ENCODE data around the gene GPR137.

The GPR137 gene

GRCh38 chr11:64276653-64277431, 8.8 kb upstream of the GPR137 start:
- H3K4me1 Mint-ChIP-seq: peaks cover 4% of the 10 kb centered on the region
- H3K36me3 Mint-ChIP-seq (ENCODE audit: low read depth): peaks cover 18% of the 10 kb centered on the region
- no peaks in the 10 kb centered on the region for H3K27me3 Mint-ChIP-seq (ENCODE audit: low read depth)
- H3K4me3 Mint-ChIP-seq: no peak overlapping the region
- TF ChIP-seq, protein P1, sequence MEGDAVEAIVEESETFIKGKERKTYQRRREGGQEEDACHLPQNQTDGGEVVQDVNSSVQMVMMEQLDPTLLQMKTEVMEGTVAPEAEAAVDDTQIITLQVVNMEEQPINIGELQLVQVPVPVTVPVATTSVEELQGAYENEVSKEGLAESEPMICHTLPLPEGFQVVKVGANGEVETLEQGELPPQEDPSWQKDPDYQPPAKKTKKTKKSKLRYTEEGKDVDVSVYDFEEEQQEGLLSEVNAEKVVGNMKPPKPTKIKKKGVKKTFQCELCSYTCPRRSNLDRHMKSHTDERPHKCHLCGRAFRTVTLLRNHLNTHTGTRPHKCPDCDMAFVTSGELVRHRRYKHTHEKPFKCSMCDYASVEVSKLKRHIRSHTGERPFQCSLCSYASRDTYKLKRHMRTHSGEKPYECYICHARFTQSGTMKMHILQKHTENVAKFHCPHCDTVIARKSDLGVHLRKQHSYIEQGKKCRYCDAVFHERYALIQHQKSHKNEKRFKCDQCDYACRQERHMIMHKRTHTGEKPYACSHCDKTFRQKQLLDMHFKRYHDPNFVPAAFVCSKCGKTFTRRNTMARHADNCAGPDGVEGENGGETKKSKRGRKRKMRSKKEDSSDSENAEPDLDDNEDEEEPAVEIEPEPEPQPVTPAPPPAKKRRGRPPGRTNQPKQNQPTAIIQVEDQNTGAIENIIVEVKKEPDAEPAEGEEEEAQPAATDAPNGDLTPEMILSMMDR (IDR thresholded peaks at IDR 0.05; ENCODE audit: unreplicated experiment in 3 of 3): no peak
- H3K27ac Mint-ChIP-seq: no peak overlapping the region
- no peaks in the 10 kb centered on the region for H3K9me3 Mint-ChIP-seq

DNA sequence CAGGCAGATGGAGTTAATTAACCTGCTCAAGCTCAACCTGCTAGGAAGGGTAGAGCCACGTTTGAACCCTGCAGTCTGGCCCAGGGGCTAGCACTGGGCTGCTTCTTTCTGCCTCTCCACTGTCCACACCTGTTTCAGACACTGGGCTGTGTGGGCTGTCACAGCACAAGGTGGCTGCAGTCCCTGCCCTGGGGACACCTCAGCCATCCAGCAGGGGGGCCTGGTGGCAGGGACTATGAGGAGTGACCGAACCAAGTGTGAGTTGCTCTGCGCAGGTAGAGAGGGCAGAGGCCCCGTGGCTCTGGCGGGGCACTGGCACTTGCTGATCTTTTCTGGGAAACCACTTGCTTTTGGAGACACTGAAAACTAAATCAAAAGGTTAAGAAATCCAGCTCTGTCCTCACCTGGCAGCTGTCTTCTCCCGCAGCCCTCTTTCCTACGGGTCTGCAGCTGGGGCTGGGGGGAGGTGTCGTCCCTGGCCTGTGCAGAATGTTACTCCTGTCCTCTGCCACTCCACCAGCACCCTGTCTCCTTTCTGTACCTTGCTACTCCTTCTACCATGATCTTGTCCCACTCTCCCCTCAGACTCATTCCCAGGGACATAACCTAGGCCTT, 7.0 kb upstream of the GPR137 start:
- H3K9me3 Mint-ChIP-seq: no peaks in the 10 kb centered on the region
- TF ChIP-seq, protein P1 (IDR thresholded peaks at IDR 0.05; ENCODE audit: unreplicated experiment in 3 of 3): no peak
- H3K4me3 Mint-ChIP-seq: no peak overlapping the region
- peak overlapping the region in 1 of 3 experiments; percentile 16 for H3K27ac Mint-ChIP-seq
- no peaks in the 10 kb centered on the region for H3K27me3 Mint-ChIP-seq (ENCODE audit: low read depth)
- peaks cover 24% of the 10 kb centered on the region for H3K36me3 Mint-ChIP-seq (ENCODE audit: low read depth)
- H3K4me1 Mint-ChIP-seq: peaks cover 4% of the 10 kb centered on the region

- no peaks in the 10 kb centered on the region for H3K9me3 Mint-ChIP-seq
- TF ChIP-seq, protein P1 (IDR thresholded peaks at IDR 0.05; ENCODE audit: unreplicated experiment in 3 of 3): no peak
- H3K4me3 Mint-ChIP-seq: peak overlapping the region; percentile 49 to 75 (median 56)
- peaks cover 24% of the 10 kb centered on the region for H3K36me3 Mint-ChIP-seq (ENCODE audit: low read depth)
- no peak overlapping the region for H3K27ac Mint-ChIP-seq
- H3K4me1 Mint-ChIP-seq: peaks cover 12% of the 10 kb centered on the region
- no peaks in the 10 kb centered on the region for H3K27me3 Mint-ChIP-seq (ENCODE audit: low read depth)
Observed at GRCh38 chr11:64281957-64282770, 3.5 kb upstream of the GPR137 start.

DNA sequence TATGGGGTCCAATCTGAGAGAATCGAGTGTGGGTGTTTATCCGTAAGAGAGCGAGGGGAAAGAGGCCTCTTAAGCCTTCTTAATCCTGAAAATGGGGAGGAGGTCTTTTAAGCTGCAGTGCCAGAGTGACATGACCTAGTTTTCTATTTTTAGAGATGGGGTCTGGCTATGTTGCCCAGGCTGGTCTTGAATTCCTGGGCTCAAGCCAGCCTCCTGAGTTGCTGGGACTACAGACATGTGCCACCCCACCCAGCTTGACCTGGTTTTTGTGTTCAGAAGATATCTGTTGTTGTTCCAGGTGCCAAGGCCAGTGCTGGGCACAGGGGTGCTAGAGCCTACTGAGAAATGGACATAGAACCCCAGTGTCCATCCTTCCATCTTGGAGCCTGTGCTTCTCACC, 2.6 kb upstream of the GPR137 start:
- Mint-ChIP-seq H3K4me3 (peak overlapping the region; percentile 85 to 90 (median 88)), H3K36me3 (ENCODE audit: low read depth) (peaks cover 24% of the 10 kb centered on the region), H3K4me1 (peaks cover 12% of the 10 kb centered on the region), H3K27ac (no peak overlapping the region), H3K27me3 (ENCODE audit: low read depth) (peaks cover 3% of the 10 kb centered on the region), H3K9me3 (no peaks in the 10 kb centered on the region)
- TF ChIP-seq, protein P1 (IDR thresholded peaks at IDR 0.05; ENCODE audit: unreplicated experiment in 3 of 3): no peak

DNA sequence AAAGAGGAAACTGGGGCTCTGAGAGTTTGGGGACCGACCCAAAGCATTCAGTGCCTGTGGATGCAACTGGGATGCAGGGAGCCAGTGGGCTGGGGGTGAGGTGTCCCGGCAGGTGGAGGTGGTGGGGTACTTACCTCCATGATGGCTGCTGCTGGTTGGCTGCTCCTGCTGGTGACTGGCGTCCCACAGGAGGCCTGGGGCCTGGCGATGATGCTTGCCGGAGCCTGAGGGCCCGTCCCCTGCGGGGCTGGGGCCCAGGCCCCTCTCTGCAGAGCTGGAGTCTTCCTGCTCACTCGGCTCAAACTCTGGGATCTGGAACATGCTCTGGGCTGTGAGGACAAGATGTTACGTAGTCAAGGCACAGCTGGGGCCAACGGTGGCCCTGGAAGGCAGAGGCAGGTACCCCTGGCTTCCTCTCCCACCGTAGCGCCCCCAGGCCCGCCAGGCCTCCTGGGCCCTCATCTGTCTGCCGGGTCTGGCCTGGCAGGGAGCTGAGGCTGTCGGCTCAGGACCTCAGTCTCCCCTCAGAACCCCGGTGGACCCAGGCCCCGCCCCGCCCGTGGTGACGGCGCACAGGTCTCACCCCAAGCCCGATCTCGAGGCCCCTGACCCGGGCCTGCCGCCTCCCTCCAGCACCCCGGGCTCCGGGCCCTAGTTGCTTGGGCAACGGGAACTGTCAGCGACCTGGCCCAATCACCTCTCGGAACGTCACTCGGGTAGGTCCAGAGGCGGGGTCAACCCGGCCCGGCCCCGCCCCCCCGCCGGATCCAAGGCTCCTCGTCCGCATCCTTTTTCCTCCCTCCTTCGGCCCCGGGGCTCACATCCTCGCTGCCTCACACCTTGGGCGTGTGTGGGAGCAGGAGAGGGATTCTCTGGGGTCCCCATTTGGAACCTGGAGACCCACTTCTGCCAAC, 1.3 kb upstream of the GPR137 start, which contains the start of gene BAD:
TSS of gene BAD (minus strand) at position 618 of the 914 bp plus-strand sequence. CDS start at position 321, 297 bp downstream.
- peaks cover 8% of the 10 kb centered on the region for H3K4me1 Mint-ChIP-seq
- peak within 1 kb of the TSS; percentile 90 to 93 (median 93) for H3K4me3 Mint-ChIP-seq
- H3K27ac Mint-ChIP-seq: peak within 1 kb of the TSS; percentile 35 to 88 (median 86)
- H3K36me3 Mint-ChIP-seq (ENCODE audit: low read depth): peaks cover 22% of the 10 kb centered on the region
- no peaks in the 10 kb centered on the region for H3K9me3 Mint-ChIP-seq
- TF ChIP-seq, protein P1 (IDR thresholded peaks at IDR 0.05; ENCODE audit: unreplicated experiment in 3 of 3): no peak
- H3K27me3 Mint-ChIP-seq (ENCODE audit: low read depth): peaks cover 13% of the 10 kb centered on the region
